Subcutaneous adipose tissue (tissue), 4 donors: Measurements from ENCODE around the gene ACAN. TPM values are rescaled to one million over a fixed set of nuclear protein-coding genes. Genes with fewer than 3 reads are reported as not detected.

Source experiments
- CTCF ChIP-seq: fragments of 450-650 bp; IDR thresholded peaks from one replicate; pipeline ENCODE4 v1.5.1; 2016; ENCODE audit warnings: low read depth, mild to moderate bottlenecking, control low read depth, antibody characterized with exemption, moderate library complexity
- total RNA-seq, 4 donors: library from RNA; depleted of rRNA; stranded (reverse); fragments of >200 nt; gene quantifications; one replicate each; pipeline ENCODE4 v1.1.0, GENCODE V29; 2016

The ACAN gene
- total RNA-seq, 4 donors from 2014 or later, result not detected

- TF ChIP-seq CTCF, result no peak
Observed at GRCh38 chr15:88874275-88874674, 71.0 kb downstream of the ACAN start.

- TF ChIP-seq CTCF, result no peak
Observed at GRCh38 chr15:88874684-88875083, 71.4 kb downstream of the ACAN start.

GRCh38 chr15:88876573-88876972 is 73.3 kb downstream of the ACAN start:
- TF ChIP-seq CTCF, result no peak

- TF ChIP-seq CTCF, result no peak
Observed at GRCh38 chr15:88877415-88877814, 74.2 kb downstream of the ACAN start.

- TF ChIP-seq CTCF, result no peak
Observed at GRCh38 chr15:88877906-88878305, 74.7 kb downstream of the ACAN start.

- TF ChIP-seq CTCF, result no peak
Observed at GRCh38 chr15:88878720-88879184, 75.5 kb downstream of the ACAN start.

GRCh38 chr15:88880944-88881740 is 77.9 kb downstream of the ACAN start:
- no peak for TF ChIP-seq CTCF
